ENCODE results near the gene CCER1. TPM values are rescaled to one million over a fixed set of nuclear protein-coding genes. Genes with fewer than 3 reads are reported as not detected.

The CCER1 gene
- total RNA-seq, 1 donor from 2014 or later, result not detected

- intact Hi-C loops (cut with micrococcal nuclease), result no loop called here
- no peak for DNase-seq
- no peaks in the 10 kb centered on the region for H3K36me3 ChIP-seq
- H3K9me3 ChIP-seq (replicated peaks), result no peaks in the 10 kb centered on the region
- H3K27me3 ChIP-seq (ENCODE audit: low read depth), result no peaks in the 10 kb centered on the region
- H3K4me1 ChIP-seq, result no peaks in the 10 kb centered on the region
- no peak overlapping the region for H3K27ac ChIP-seq (replicated peaks)
- no peak overlapping the region for H3K4me3 ChIP-seq
- no peak for TF ChIP-seq CTCF (IDR thresholded peaks at IDR 0.05; ENCODE audit: borderline replicate concordance)
These were observed 40.0 kb upstream of the CCER1 start for GRCh38 chr12:90995010-90995409.

- Histone ChIP-seq H3K27me3 (ENCODE audit: low read depth) (no peaks in the 10 kb centered on the region), H3K36me3 (no peaks in the 10 kb centered on the region), H3K4me1 (no peaks in the 10 kb centered on the region), H3K9me3 (replicated peaks) (no peaks in the 10 kb centered on the region), H3K4me3 (no peak overlapping the region), H3K27ac (replicated peaks) (no peak overlapping the region)
- no peak for TF ChIP-seq CTCF (IDR thresholded peaks at IDR 0.05; ENCODE audit: borderline replicate concordance)
- DNase-seq, result no peak
- intact Hi-C loops (cut with micrococcal nuclease), result no loop called here
These were observed 37.0 kb upstream of the CCER1 start for GRCh38 chr12:90991952-90992465.

GRCh38 chr12:90990611-90991010 lies 35.6 kb upstream of the CCER1 start:
- intact Hi-C loops (cut with micrococcal nuclease), result no loop called here
- H3K9me3 ChIP-seq (replicated peaks), result peaks cover 7% of the 10 kb centered on the region
- no peak overlapping the region for H3K4me3 ChIP-seq
- H3K27ac ChIP-seq (replicated peaks), result peak overlapping the region; percentile 60
- no peak for DNase-seq
- no peak for TF ChIP-seq CTCF (IDR thresholded peaks at IDR 0.05; ENCODE audit: borderline replicate concordance)
- no peaks in the 10 kb centered on the region for H3K27me3 ChIP-seq (ENCODE audit: low read depth)
- H3K36me3 ChIP-seq, result no peaks in the 10 kb centered on the region
- H3K4me1 ChIP-seq, result no peaks in the 10 kb centered on the region

- H3K36me3 ChIP-seq, result no peaks in the 10 kb centered on the region
- peak overlapping the region; percentile 60 for H3K27ac ChIP-seq (replicated peaks)
- no peaks in the 10 kb centered on the region for H3K4me1 ChIP-seq
- no peaks in the 10 kb centered on the region for H3K27me3 ChIP-seq (ENCODE audit: low read depth)
- H3K9me3 ChIP-seq (replicated peaks), result peaks cover 7% of the 10 kb centered on the region
- no peak overlapping the region for H3K4me3 ChIP-seq
- no peak for TF ChIP-seq CTCF (IDR thresholded peaks at IDR 0.05; ENCODE audit: borderline replicate concordance)
- intact Hi-C loops (cut with micrococcal nuclease), result no loop called here
- no peak for DNase-seq
These were observed 34.7 kb upstream of the CCER1 start for GRCh38 chr12:90989686-90990111.

GRCh38 chr12:90987520-90987919 lies 32.5 kb upstream of the CCER1 start:
- Histone ChIP-seq H3K4me3 (no peak overlapping the region), H3K9me3 (replicated peaks) (peaks cover 15% of the 10 kb centered on the region), H3K27ac (replicated peaks) (no peak overlapping the region), H3K27me3 (ENCODE audit: low read depth) (no peaks in the 10 kb centered on the region), H3K36me3 (no peaks in the 10 kb centered on the region), H3K4me1 (no peaks in the 10 kb centered on the region)
- DNase-seq, result no peak
- no peak for TF ChIP-seq CTCF (IDR thresholded peaks at IDR 0.05; ENCODE audit: borderline replicate concordance)
- intact Hi-C loops (cut with micrococcal nuclease), result no loop called here
